HUES6 (cell line): ENCODE measurements around the gene EXOSC6.
A peak's percentile ranks its signal among the peaks of the same experiment; 100 is the strongest.
"Not testable (repeated sequence)": the region's sequence is repeated elsewhere in the genome, so short reads cannot be mapped to it uniquely, and the experiment has no call there.

ENCODE experiments used
- H3K27ac ChIP-seq: 2 replicates; pipeline ENCODE4 v1.7.0; 2013; ENCODE audit warnings: low read depth, mild to moderate bottlenecking, low read length, inconsistent platforms
- H3K27me3 ChIP-seq: 2 replicates; pipeline ENCODE4 v1.6.1; 2013; ENCODE audit warnings: low read length; ENCODE audit not compliant: control insufficient read depth, insufficient read depth
- H3K36me3 ChIP-seq: 2 replicates; pipeline ENCODE4 v1.6.1; 2013; ENCODE audit warnings: low read length; ENCODE audit not compliant: control insufficient read depth, insufficient read depth
- H3K4me1 ChIP-seq: 2 replicates; pipeline ENCODE4 v1.6.1; 2013; ENCODE audit warnings: low read length; ENCODE audit not compliant: control insufficient read depth, insufficient read depth
- H3K4me3 ChIP-seq: 2 replicates; pipeline ENCODE4 v1.5.1; 2013; ENCODE audit warnings: low read depth, low read length
- H3K9ac ChIP-seq: one replicate; pipeline ENCODE4 v1.6.1; 2013; ENCODE audit warnings: mild to moderate bottlenecking, low read length
- H3K9me3 ChIP-seq: 2 replicates; pipeline ENCODE4 v1.6.1; 2013; ENCODE audit warnings: low read depth, low read length; ENCODE audit not compliant: control insufficient read depth, insufficient read depth

The EXOSC6 gene

GRCh38 chr16:70254180-70254964, 2.6 kb upstream of the EXOSC6 start:
- H3K9ac ChIP-seq = no peak overlapping the region
- no peaks in the 10 kb centered on the region for H3K27me3 ChIP-seq
- H3K36me3 ChIP-seq = peaks cover 73% of the 10 kb centered on the region
- no peak overlapping the region for H3K4me3 ChIP-seq
- H3K4me1 ChIP-seq = no peaks in the 10 kb centered on the region
- no peak overlapping the region for H3K27ac ChIP-seq
- H3K9me3 ChIP-seq = no peaks in the 10 kb centered on the region

- Histone ChIP-seq H3K36me3 (peaks cover 64% of the 10 kb centered on the region), H3K9ac (no peak overlapping the region), H3K27me3 (no peaks in the 10 kb centered on the region), H3K9me3 (no peaks in the 10 kb centered on the region), H3K4me1 (no peaks in the 10 kb centered on the region), H3K4me3 (no peak overlapping the region), H3K27ac (no peak overlapping the region)
Measured at GRCh38 chr16:70253291-70254106, 1.8 kb upstream of the EXOSC6 start.

GRCh38 chr16:70252355-70252988, 732 bp upstream of the EXOSC6 start:
- no peak overlapping the region for H3K4me3 ChIP-seq
- H3K9ac ChIP-seq = no peak overlapping the region
- H3K27me3 ChIP-seq = no peaks in the 10 kb centered on the region
- H3K9me3 ChIP-seq = no peaks in the 10 kb centered on the region
- no peaks in the 10 kb centered on the region for H3K4me1 ChIP-seq
- peaks cover 54% of the 10 kb centered on the region for H3K36me3 ChIP-seq
- no peak overlapping the region for H3K27ac ChIP-seq

GRCh38 chr16:70250748-70251628, 752 bp downstream of the EXOSC6 start:
- no peaks in the 10 kb centered on the region for H3K9me3 ChIP-seq
- H3K4me3 ChIP-seq = peak overlapping the region; percentile 89
- H3K36me3 ChIP-seq = peaks cover 41% of the 10 kb centered on the region
- H3K27me3 ChIP-seq = no peaks in the 10 kb centered on the region
- H3K27ac ChIP-seq = peak overlapping the region; percentile 82
- no peaks in the 10 kb centered on the region for H3K4me1 ChIP-seq
- H3K9ac ChIP-seq = peak overlapping the region; percentile 99

- not testable (repeated sequence) for H3K4me3 ChIP-seq, H3K4me1 ChIP-seq, H3K27me3 ChIP-seq, H3K27ac ChIP-seq, H3K9me3 ChIP-seq, H3K9ac ChIP-seq
- H3K36me3 ChIP-seq = peaks cover 28% of the 10 kb centered on the region
Measured at GRCh38 chr16:70249697-70250096, 2.0 kb downstream of the EXOSC6 start.

GRCh38 chr16:70238773-70239172, 13.0 kb downstream of the EXOSC6 start:
- H3K9me3 ChIP-seq, H3K4me1 ChIP-seq, H3K27me3 ChIP-seq, H3K36me3 ChIP-seq, H3K9ac ChIP-seq, H3K27ac ChIP-seq, H3K4me3 ChIP-seq: not testable (repeated sequence)

- not testable (repeated sequence) for H3K4me3 ChIP-seq, H3K27ac ChIP-seq
Measured at GRCh38 chr16:70231831-70232230, 19.9 kb downstream of the EXOSC6 start.

GRCh38 chr16:70226024-70226423, 25.7 kb downstream of the EXOSC6 start:
- H3K9me3 ChIP-seq, H3K27ac ChIP-seq, H3K36me3 ChIP-seq, H3K9ac ChIP-seq, H3K4me1 ChIP-seq, H3K4me3 ChIP-seq, H3K27me3 ChIP-seq: not testable (repeated sequence)

More at GRCh38 chr16:70231831-70232230, 19.9 kb downstream of the EXOSC6 start:
- H3K27me3 ChIP-seq, H3K9me3 ChIP-seq, H3K9ac ChIP-seq, H3K4me1 ChIP-seq, H3K36me3 ChIP-seq: not testable (repeated sequence)

GRCh38 chr16:70225430-70225829, 26.3 kb downstream of the EXOSC6 start:
- not testable (repeated sequence) for H3K4me3 ChIP-seq, H3K4me1 ChIP-seq, H3K9ac ChIP-seq, H3K27ac ChIP-seq, H3K36me3 ChIP-seq, H3K9me3 ChIP-seq, H3K27me3 ChIP-seq

GRCh38 chr16:70224645-70225044, 27.1 kb downstream of the EXOSC6 start:
- H3K27me3 ChIP-seq, H3K9me3 ChIP-seq, H3K9ac ChIP-seq, H3K4me1 ChIP-seq, H3K4me3 ChIP-seq, H3K27ac ChIP-seq, H3K36me3 ChIP-seq: not testable (repeated sequence)
